ENCODE data around the gene KCNAB1.

Gene KCNAB1

GRCh38 chr3:156495816-156496215 is 375.4 kb downstream of the KCNAB1 start:
- DNase-seq (ENCODE audit: low spot score) = no peak

- peak; percentile 51 for DNase-seq (ENCODE audit: low spot score)
Observed at GRCh38 chr3:156497326-156497725, 376.9 kb downstream of the KCNAB1 start.

- DNase-seq (ENCODE audit: low spot score) = no peak
Observed at GRCh38 chr3:156498307-156498706, 377.9 kb downstream of the KCNAB1 start.

GRCh38 chr3:156507285-156507684 is 386.9 kb downstream of the KCNAB1 start:
- DNase-seq (ENCODE audit: low spot score) = no peak

GRCh38 chr3:156509189-156510174 is 389.1 kb downstream of the KCNAB1 start:
- DNase-seq (ENCODE audit: low spot score) = peak; percentile 78

- no peak for DNase-seq (ENCODE audit: low spot score)
Observed at GRCh38 chr3:156511987-156512677, 391.8 kb downstream of the KCNAB1 start.

GRCh38 chr3:156513619-156514018 is 393.2 kb downstream of the KCNAB1 start:
- no peak for DNase-seq (ENCODE audit: low spot score)

GRCh38 chr3:156516284-156516683 is 395.9 kb downstream of the KCNAB1 start:
- DNase-seq (ENCODE audit: low spot score) = no peak

GRCh38 chr3:156516961-156517360 is 396.6 kb downstream of the KCNAB1 start:
- DNase-seq (ENCODE audit: low spot score) = no peak

GRCh38 chr3:156518726-156519125 is 398.3 kb downstream of the KCNAB1 start:
- peak; percentile 55 for DNase-seq (ENCODE audit: low spot score)

GRCh38 chr3:156519758-156520162 is 399.4 kb downstream of the KCNAB1 start:
- DNase-seq (ENCODE audit: low spot score) = no peak

- no peak for DNase-seq (ENCODE audit: low spot score)
Observed at GRCh38 chr3:156522673-156523072, 402.3 kb downstream of the KCNAB1 start.

- DNase-seq (ENCODE audit: low spot score) = no peak
Observed at GRCh38 chr3:156525808-156526207, 405.4 kb downstream of the KCNAB1 start.

GRCh38 chr3:156527060-156527459 is 406.7 kb downstream of the KCNAB1 start:
- no peak for DNase-seq (ENCODE audit: low spot score)

GRCh38 chr3:156530980-156531379 is 410.6 kb downstream of the KCNAB1 start:
- no peak for DNase-seq (ENCODE audit: low spot score)

GRCh38 chr3:156532730-156533129 is 412.4 kb downstream of the KCNAB1 start:
- no peak for DNase-seq (ENCODE audit: low spot score)

GRCh38 chr3:156533205-156533604 is 412.8 kb downstream of the KCNAB1 start:
- no peak for DNase-seq (ENCODE audit: low spot score)

GRCh38 chr3:156535162-156535627 is 414.8 kb downstream of the KCNAB1 start:
- peak; percentile 87 for DNase-seq (ENCODE audit: low spot score)

GRCh38 chr3:156535798-156536197 is 415.4 kb downstream of the KCNAB1 start:
- no peak for DNase-seq (ENCODE audit: low spot score)

- no peak for DNase-seq (ENCODE audit: low spot score)
Observed at GRCh38 chr3:156536524-156537316, 416.3 kb downstream of the KCNAB1 start.

- no peak for DNase-seq (ENCODE audit: low spot score)
Observed at GRCh38 chr3:156539051-156539450, 418.7 kb downstream of the KCNAB1 start.

- no peak for DNase-seq (ENCODE audit: low spot score)
Observed at GRCh38 chr3:156539802-156540201, 419.4 kb downstream of the KCNAB1 start.

All from GM03348 (cell line).